PC-3 (cell line): ENCODE results near the gene UNK.

Source experiments
- EZH2 ChIP-seq: fragments of 300-600 bp; sonication (generic); IDR thresholded peaks from one replicate; pipeline ENCODE4 v1.6.1; 2017; ENCODE audit warnings: antibody characterized with exemption, mild to moderate bottlenecking, low read length; ENCODE audit not compliant: unreplicated experiment
- TF ChIP-seq, protein P1 (sequence below): fragments of 300-600 bp; sonication (generic); conservative IDR thresholded peaks from 2 replicates; pipeline ENCODE4 v1.5.1; 2017; ENCODE audit warnings: antibody characterized with exemption, low read depth, mild to moderate bottlenecking, low read length

GRCh38 chr17:75814021-75814395 is 29.4 kb downstream of the UNK start:
- TF ChIP-seq EZH2, result no peak
- TF ChIP-seq, protein P1, sequence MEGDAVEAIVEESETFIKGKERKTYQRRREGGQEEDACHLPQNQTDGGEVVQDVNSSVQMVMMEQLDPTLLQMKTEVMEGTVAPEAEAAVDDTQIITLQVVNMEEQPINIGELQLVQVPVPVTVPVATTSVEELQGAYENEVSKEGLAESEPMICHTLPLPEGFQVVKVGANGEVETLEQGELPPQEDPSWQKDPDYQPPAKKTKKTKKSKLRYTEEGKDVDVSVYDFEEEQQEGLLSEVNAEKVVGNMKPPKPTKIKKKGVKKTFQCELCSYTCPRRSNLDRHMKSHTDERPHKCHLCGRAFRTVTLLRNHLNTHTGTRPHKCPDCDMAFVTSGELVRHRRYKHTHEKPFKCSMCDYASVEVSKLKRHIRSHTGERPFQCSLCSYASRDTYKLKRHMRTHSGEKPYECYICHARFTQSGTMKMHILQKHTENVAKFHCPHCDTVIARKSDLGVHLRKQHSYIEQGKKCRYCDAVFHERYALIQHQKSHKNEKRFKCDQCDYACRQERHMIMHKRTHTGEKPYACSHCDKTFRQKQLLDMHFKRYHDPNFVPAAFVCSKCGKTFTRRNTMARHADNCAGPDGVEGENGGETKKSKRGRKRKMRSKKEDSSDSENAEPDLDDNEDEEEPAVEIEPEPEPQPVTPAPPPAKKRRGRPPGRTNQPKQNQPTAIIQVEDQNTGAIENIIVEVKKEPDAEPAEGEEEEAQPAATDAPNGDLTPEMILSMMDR, result no peak
